ENCODE measurements around the gene SDF4. TPM values are rescaled to one million over a fixed set of nuclear protein-coding genes. Genes with fewer than 3 reads are reported as not detected.

SDF4 gene
- total RNA-seq, 4 donors from 2014 or later, result 42.6 to 143 (median 87.8) TPM

GRCh38 chr1:1179346-1179982 is 52.3 kb downstream of the SDF4 start:
- TF ChIP-seq CTCF (IDR thresholded peaks at IDR 0.05; ENCODE audit: low read depth), result no peak

GRCh38 chr1:1178794-1179331 is 52.9 kb downstream of the SDF4 start:
- TF ChIP-seq CTCF (IDR thresholded peaks at IDR 0.05; ENCODE audit: low read depth), result no peak

GRCh38 chr1:1177452-1178206 is 54.2 kb downstream of the SDF4 start:
- no peak for TF ChIP-seq CTCF (IDR thresholded peaks at IDR 0.05; ENCODE audit: low read depth)

GRCh38 chr1:1176931-1177330 is 54.9 kb downstream of the SDF4 start:
- TF ChIP-seq CTCF (IDR thresholded peaks at IDR 0.05; ENCODE audit: low read depth), result no peak

GRCh38 chr1:1175221-1176062 is 56.4 kb downstream of the SDF4 start:
- no peak for TF ChIP-seq CTCF (IDR thresholded peaks at IDR 0.05; ENCODE audit: low read depth)

GRCh38 chr1:1173793-1174415 is 57.9 kb downstream of the SDF4 start, which contains the start of gene TTLL10:
TSS of gene TTLL10 (plus strand) at chr1:1173880. CDS start at chr1:1179216, 5,336 bp downstream.
- TF ChIP-seq CTCF (IDR thresholded peaks at IDR 0.05; ENCODE audit: low read depth), result no peak
